Measurements from ENCODE around the gene FNDC5. TPM values are rescaled to one million over a fixed set of nuclear protein-coding genes. Genes with fewer than 3 reads are reported as not detected.

The FNDC5 gene
- polyA plus RNA-seq, 2 of the 4 experiments (the other 2 are of a cell fraction), result 0.26 to 0.99 TPM

- POLR2A ChIA-PET, result no interaction called here
- FAIRE-seq (no peak), DNase-seq (ENCODE audit: low read depth in 1 of 2, low spot score in 1 of 2) (no peak), ATAC-seq (no peak)
- H3K9me3 ChIP-seq, result no peaks in the 10 kb centered on the region
- 0 out of 3 replicates have a peak, but pooled peaks cover 2% of the 10 kb centered on the region for H3K4me1 ChIP-seq
- no peak overlapping the region for H3K4me3 ChIP-seq
- H3K4me2 ChIP-seq, result no peak overlapping the region
- H3K27ac ChIP-seq, result no peak overlapping the region
- TF ChIP-seq, protein P1, sequence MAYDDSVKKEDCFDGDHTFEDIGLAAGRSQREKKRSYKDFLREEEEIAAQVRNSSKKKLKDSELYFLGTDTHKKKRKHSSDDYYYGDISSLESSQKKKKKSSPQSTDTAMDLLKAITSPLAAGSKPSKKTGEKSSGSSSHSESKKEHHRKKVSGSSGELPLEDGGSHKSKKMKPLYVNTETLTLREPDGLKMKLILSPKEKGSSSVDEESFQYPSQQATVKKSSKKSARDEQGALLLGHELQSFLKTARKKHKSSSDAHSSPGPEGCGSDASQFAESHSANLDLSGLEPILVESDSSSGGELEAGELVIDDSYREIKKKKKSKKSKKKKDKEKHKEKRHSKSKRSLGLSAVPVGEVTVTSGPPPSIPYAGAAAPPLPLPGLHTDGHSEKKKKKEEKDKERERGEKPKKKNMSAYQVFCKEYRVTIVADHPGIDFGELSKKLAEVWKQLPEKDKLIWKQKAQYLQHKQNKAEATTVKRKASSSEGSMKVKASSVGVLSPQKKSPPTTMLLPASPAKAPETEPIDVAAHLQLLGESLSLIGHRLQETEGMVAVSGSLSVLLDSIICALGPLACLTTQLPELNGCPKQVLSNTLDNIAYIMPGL (CRISPR knock-in tag; IDR thresholded peaks at IDR 0.05; ENCODE audit: borderline replicate concordance), result no peak
- no peak for TF ChIP-seq BCL3 (IDR thresholded peaks at IDR 0.05)
- CTCF ChIA-PET, result interaction anchor here (0.8 to 1.4 kb wide), 3 partner anchors 25 to 466 kb away, joined by 3 read pairs; no protein-coding TSS in a partner anchor
- WGBS (ENCODE audit: missing lambda C conversion rate), result 85% methylated on average over 5 of the region's 5 CpGs
These were observed 3.6 kb downstream of the FNDC5 start for GRCh38 chr1:32867151-32867550.

DNA sequence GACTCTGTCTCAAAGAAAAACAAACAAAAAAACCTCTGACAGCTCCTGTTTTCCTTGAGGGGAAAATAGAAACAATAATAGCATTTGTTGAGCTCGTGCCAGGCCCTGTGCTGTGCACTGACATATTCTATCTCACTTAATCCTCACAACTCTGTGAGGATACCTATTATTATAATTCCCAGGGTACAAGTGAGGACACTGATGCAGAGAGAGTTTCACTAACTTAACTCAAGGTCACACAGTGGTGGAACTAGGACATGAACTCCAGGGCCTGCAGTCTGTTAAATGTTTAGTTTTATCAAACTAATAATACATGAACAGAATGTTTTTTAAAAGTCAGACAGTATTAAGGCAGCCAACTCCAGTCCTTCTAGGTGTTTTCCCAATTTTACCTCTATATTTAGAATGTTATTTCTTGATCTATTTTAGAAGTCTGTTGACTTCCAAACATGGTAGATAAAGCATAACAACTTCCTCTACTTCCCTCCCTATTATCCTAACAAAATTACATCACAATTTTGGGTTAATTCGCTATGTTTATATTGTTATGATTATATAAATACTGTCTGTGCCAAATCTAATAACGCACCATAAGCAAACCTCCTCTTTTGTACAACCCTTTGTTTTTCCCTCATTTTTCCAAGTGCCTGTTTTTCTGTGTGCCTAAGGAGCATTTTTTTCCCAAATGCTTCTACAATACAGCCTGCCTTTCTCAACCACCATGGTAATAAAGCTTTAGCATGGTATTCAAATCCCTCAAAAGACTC lies 4.9 kb downstream of the FNDC5 start:
- FAIRE-seq (no peak), DNase-seq (ENCODE audit: low read depth in 1 of 2, low spot score in 1 of 2) (no peak), ATAC-seq (no peak)
- WGBS (ENCODE audit: missing lambda C conversion rate), result 80% methylated on average over 3 of the region's 3 CpGs
- no peaks in the 10 kb centered on the region for H3K9me3 ChIP-seq
- POLR2A ChIA-PET, result no interaction called here
- H3K4me2 ChIP-seq, result no peak overlapping the region
- H3K4me1 ChIP-seq, result 0 out of 3 replicates have a peak, but pooled peaks cover 2% of the 10 kb centered on the region
- CTCF ChIA-PET, result interaction anchor here (1.3 to 1.5 kb wide), 3 partner anchors 10 to 153 kb away, joined by 3 to 6 read pairs (median 3); no protein-coding TSS in a partner anchor
- TF ChIP-seq CEBPB (IDR thresholded peaks at IDR 0.05), result no peak
- TF ChIP-seq CTCF (IDR thresholded peaks at IDR 0.05), result no peak
- TF ChIP-seq BHLHE40 (IDR thresholded peaks at IDR 0.05; ENCODE audit: low read depth, low read length), result no peak
- TF ChIP-seq ZNF302 (CRISPR knock-in tag; IDR thresholded peaks at IDR 0.05), result no peak
- no peak for TF ChIP-seq KDM1A (IDR thresholded peaks at IDR 0.05; ENCODE audit: low read depth)
- no peak for TF ChIP-seq EHF (CRISPR knock-in tag; IDR thresholded peaks at IDR 0.05)
- TF ChIP-seq ESRRA (IDR thresholded peaks at IDR 0.05; ENCODE audit: borderline replicate concordance, low read length), result no peak
- no peak for TF ChIP-seq ZSCAN20 (CRISPR knock-in tag; IDR thresholded peaks at IDR 0.05)
- no peak for TF ChIP-seq TP53 (CRISPR knock-in tag; IDR thresholded peaks at IDR 0.05)
- TF ChIP-seq NPAS2 (CRISPR knock-in tag; IDR thresholded peaks at IDR 0.05; ENCODE audit: borderline replicate concordance), result no peak
- no peak for TF ChIP-seq PHF8 (IDR thresholded peaks at IDR 0.05; ENCODE audit: borderline replicate concordance, low read depth)
- no peak for TF ChIP-seq MAZ (IDR thresholded peaks at IDR 0.05; ENCODE audit: borderline replicate concordance, low read depth, low read length)
- no peak for TF ChIP-seq MAFK (IDR thresholded peaks at IDR 0.05; ENCODE audit: partially characterized antibody)
- no peak for TF ChIP-seq HOXA7 (CRISPR knock-in tag; IDR thresholded peaks at IDR 0.05)
- TF ChIP-seq KDM5A (IDR thresholded peaks at IDR 0.05), result no peak
- TF ChIP-seq FOXS1 (CRISPR knock-in tag; IDR thresholded peaks at IDR 0.05), result no peak
- no peak for TF ChIP-seq NR3C1 (IDR thresholded peaks at IDR 0.05)
- TF ChIP-seq BCL3 (IDR thresholded peaks at IDR 0.05), result no peak
- no peak for TF ChIP-seq CBX2 (IDR thresholded peaks at IDR 0.05; ENCODE audit: borderline replicate concordance, low read depth)
- no peak for TF ChIP-seq CHD4 (IDR thresholded peaks at IDR 0.05; ENCODE audit: borderline replicate concordance)
- H3K27ac ChIP-seq, result no peak overlapping the region
- no peak overlapping the region for H3K4me3 ChIP-seq
